CD4-positive, alpha-beta T cell treated with Interleukin-10 for 1 hour (primary cell): ENCODE data around the gene PLXNB1.

ENCODE experiments used
- DNase-seq: peaks from one replicate; pipeline ENCODE4 v3.0.0-alpha.2; 2020

PLXNB1 gene

DNA sequence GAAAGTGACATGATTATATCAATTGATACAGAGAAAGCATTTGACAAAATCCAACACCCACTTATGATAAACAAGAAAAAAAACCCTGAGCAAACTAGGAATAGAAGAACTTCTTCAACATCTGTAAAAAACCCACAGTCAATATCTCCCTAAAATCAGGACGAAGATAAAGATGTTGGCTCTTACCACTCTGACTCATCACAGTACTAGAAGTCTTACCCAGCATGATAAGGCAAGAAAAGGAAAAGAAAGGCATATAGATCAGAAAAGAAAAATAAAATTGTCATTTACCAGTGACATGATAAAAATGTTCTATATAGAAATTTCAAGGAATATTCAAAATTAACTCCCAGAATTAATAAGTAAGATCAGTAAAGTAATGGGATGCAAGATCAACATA, 65.0 kb downstream of the PLXNB1 start:
- no peak for DNase-seq

DNA sequence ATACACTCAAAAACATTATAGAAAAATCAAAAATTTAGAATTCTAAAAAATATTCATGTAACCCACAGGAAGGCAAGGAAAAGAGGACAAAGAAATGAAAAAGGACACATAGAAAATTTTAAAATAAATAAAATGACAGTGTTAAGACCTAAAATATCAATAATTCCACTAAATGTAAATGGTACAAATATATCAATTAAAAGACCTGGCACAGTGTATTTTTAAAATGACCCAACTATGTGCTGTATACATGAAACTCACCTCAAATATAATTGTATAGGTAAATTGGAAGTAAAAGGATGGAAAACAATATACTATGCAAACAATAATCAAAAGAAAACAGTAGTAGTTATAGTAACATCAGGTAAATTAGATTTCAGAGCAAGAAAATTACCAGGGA, 68.0 kb downstream of the PLXNB1 start:
- DNase-seq: no peak

GRCh38 chr3:48356419-48356818, 73.5 kb downstream of the PLXNB1 start:
- DNase-seq: no peak

DNA sequence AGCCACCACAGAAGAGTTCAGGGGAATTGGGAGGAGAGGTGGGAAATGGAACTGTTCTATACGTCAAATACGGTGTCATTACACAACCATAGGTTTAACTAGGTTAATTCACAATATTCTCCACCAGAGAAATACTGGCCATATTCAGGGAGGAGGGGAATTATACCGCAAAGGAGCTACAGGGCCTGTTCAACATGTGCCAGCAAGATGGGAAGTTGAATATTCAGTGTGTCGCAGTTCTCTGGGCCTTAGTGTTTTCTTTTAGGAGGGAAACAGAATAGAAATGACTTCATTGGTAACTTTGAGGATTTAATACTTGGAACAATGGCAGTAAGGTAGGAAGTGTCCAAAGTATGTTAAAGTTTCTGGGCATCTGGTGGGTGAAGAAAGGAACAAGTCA, 75.9 kb downstream of the PLXNB1 start:
- no peak for DNase-seq
